ENCODE measurements around the gene PGRMC2.

PGRMC2 gene

GRCh38 chr4:128287141-128287870 is at the start of gene PGRMC2:
TSS of gene PGRMC2 (minus strand) at chr4:128287813. CDS start at chr4:128287790, 23 bp downstream.
- DNase-seq (ENCODE audit: low spot score), result peak; percentile 15
- no peak for TF ChIP-seq CTCF (IDR thresholded peaks at IDR 0.05; ENCODE audit: extremely low read depth, missing control alignments)

- DNase-seq (ENCODE audit: low spot score), result no peak
Observed at GRCh38 chr4:128335541-128335940, 47.9 kb upstream of the PGRMC2 start.

GRCh38 chr4:128334256-128334655 is 46.6 kb upstream of the PGRMC2 start:
- no peak for TF ChIP-seq CTCF (IDR thresholded peaks at IDR 0.05; ENCODE audit: extremely low read depth, missing control alignments)
- no peak for DNase-seq (ENCODE audit: low spot score)

More at GRCh38 chr4:128335541-128335940, 47.9 kb upstream of the PGRMC2 start:
- TF ChIP-seq CTCF (IDR thresholded peaks at IDR 0.05; ENCODE audit: extremely low read depth, missing control alignments), result no peak

GRCh38 chr4:128333309-128334018 is 45.9 kb upstream of the PGRMC2 start:
- no peak for DNase-seq (ENCODE audit: low spot score)
- no peak for TF ChIP-seq CTCF (IDR thresholded peaks at IDR 0.05; ENCODE audit: extremely low read depth, missing control alignments)

GRCh38 chr4:128332081-128332480 is 44.5 kb upstream of the PGRMC2 start:
- DNase-seq (ENCODE audit: low spot score), result no peak
- no peak for TF ChIP-seq CTCF (IDR thresholded peaks at IDR 0.05; ENCODE audit: extremely low read depth, missing control alignments)

- TF ChIP-seq CTCF (IDR thresholded peaks at IDR 0.05; ENCODE audit: extremely low read depth, missing control alignments), result no peak
- DNase-seq (ENCODE audit: low spot score), result no peak
Observed at GRCh38 chr4:128329638-128330037, 42.0 kb upstream of the PGRMC2 start.

- no peak for TF ChIP-seq CTCF (IDR thresholded peaks at IDR 0.05; ENCODE audit: extremely low read depth, missing control alignments)
- no peak for DNase-seq (ENCODE audit: low spot score)
Observed at GRCh38 chr4:128328106-128328505, 40.5 kb upstream of the PGRMC2 start.

Data from GM20000 (cell line).